Right cardiac atrium (tissue), 5 donors: ENCODE measurements around the gene NBPF11. TPM values are rescaled to one million over a fixed set of nuclear protein-coding genes. Genes with fewer than 3 reads are reported as not detected.
A peak's percentile ranks its signal among the peaks of the same experiment; 100 is the strongest.
"Not testable (repeated sequence)": the region's sequence is repeated elsewhere in the genome, so short reads cannot be mapped to it uniquely, and the experiment has no call there.

Source experiments
- ATAC-seq, 2 donors: fragments of 200-7000 bp; cut with Tn5 transposase; one replicate each; pipeline versions ENCODE4 v1.8.0 to v1.9.1; 2020; ENCODE audit warnings: moderate library complexity in 2 of 2, mild to moderate bottlenecking in 1 of 2
- DNase-seq, 3 donors: peaks; one replicate each; pipeline ENCODE4 v3.0.0-alpha.2; 2020
- H3K27ac ChIP-seq: one replicate; pipeline ENCODE4 v1.5.1; 2013; ENCODE audit warnings: mild to moderate bottlenecking, low read length, control low read depth, moderate library complexity
- H3K27me3 ChIP-seq: one replicate; pipeline ENCODE4 v1.6.1; 2013; ENCODE audit not compliant: control insufficient read depth, insufficient read depth
- H3K4me1 ChIP-seq: one replicate; pipeline ENCODE4 v1.6.1; 2013; ENCODE audit warnings: low read length; ENCODE audit not compliant: control insufficient read depth, insufficient read depth
- H3K4me3 ChIP-seq: one replicate; pipeline ENCODE4 v1.5.1; 2013; ENCODE audit warnings: low read length, control low read depth
- H3K9me3 ChIP-seq: one replicate; pipeline ENCODE4 v1.6.1; 2013; ENCODE audit warnings: low read length; ENCODE audit not compliant: control insufficient read depth
- WGBS: extraction: QIAGEN DNeasy Blood & Tissue Kit; methylation state at CpG from one replicate; pipeline ENCODE4 v1.1.7; 2013; 5-methylcytosine and 5-hydroxymethylcytosine counted together
- intact Hi-C, 4 donors: fragments of 100-400 bp; cut with DNase I; formaldehyde crosslinking; loops; one replicate each; pipeline versions ENCODE4 v1.11.0 to v1.14.0; 2022 to 2023
- polyA plus RNA-seq: library from polyadenylated mRNA; stranded (reverse); fragments of 200-250 nt; gene quantifications from one replicate; pipeline ENCODE4 v1.2.3, GENCODE V29; 2013
- total RNA-seq, 4 donors: library from RNA; stranded (reverse); fragmentation: NEBNext Ultra II Directional; extraction: Animal tissue kit (Norgen Biotek cat#: 25700); gene quantifications; one replicate each; pipeline ENCODE4 v1.2.1, GENCODE V29; 2021
- donor health status: healthy with polysubstance abuse.
- donor health status: DM: no; HTN: yes; CAD: no.
- donor health status: DM: no; HTN: no; CAD: no.
- donor health status: DM: no; HTN: yes; CAD: no; lungs with severe emphysema.
- donor health status: DM: yes; HTN: yes; CAD: no.

Gene NBPF11
- total and polyA plus RNA-seq, 5 donors = 3.2 to 5.1 (median 4.2) TPM

GRCh38 chr1:148149050-148149815 is 2.8 kb downstream of the NBPF11 start:
- H3K27me3 ChIP-seq, H3K9me3 ChIP-seq, ATAC-seq, intact Hi-C loops, H3K27ac ChIP-seq, H3K4me3 ChIP-seq, H3K4me1 ChIP-seq: not testable (repeated sequence)
- DNase-seq = peak in 1 of 3 donors; percentile 25
- whole genome bisulfite sequencing = 87% methylated on average over 60 of the region's 72 CpGs

- 90% methylated on average over 20 of the region's 28 CpGs for WGBS
These were observed 4.8 kb downstream of the NBPF11 start for GRCh38 chr1:148147052-148147838.

GRCh38 chr1:148146191-148146997 is 5.7 kb downstream of the NBPF11 start:
- 84% methylated on average over 56 of the region's 66 CpGs for WGBS
- peak in 1 of 3 donors; percentile 46 for DNase-seq
- H3K27me3 ChIP-seq, H3K4me3 ChIP-seq, H3K4me1 ChIP-seq, ATAC-seq, H3K27ac ChIP-seq, intact Hi-C loops, H3K9me3 ChIP-seq: not testable (repeated sequence)

More at GRCh38 chr1:148147052-148147838, 4.8 kb downstream of the NBPF11 start:
- ATAC-seq, H3K9me3 ChIP-seq, intact Hi-C loops, H3K27me3 ChIP-seq, H3K4me3 ChIP-seq, H3K27ac ChIP-seq, H3K4me1 ChIP-seq: not testable (repeated sequence)
- peak in 1 of 3 donors; percentile 42 for DNase-seq

GRCh38 chr1:148143223-148143622 is 8.9 kb downstream of the NBPF11 start:
- H3K4me3 ChIP-seq, intact Hi-C loops, ATAC-seq, H3K9me3 ChIP-seq, DNase-seq, H3K27ac ChIP-seq, H3K27me3 ChIP-seq, H3K4me1 ChIP-seq: not testable (repeated sequence)
- WGBS = 97% methylated on average over 6 of the region's 6 CpGs

- H3K4me1 ChIP-seq, H3K27ac ChIP-seq, DNase-seq, H3K27me3 ChIP-seq, ATAC-seq, H3K9me3 ChIP-seq, H3K4me3 ChIP-seq, intact Hi-C loops: not testable (repeated sequence)
- 100% methylated on average over 1 of the region's 1 CpG for WGBS
These were observed 10.1 kb downstream of the NBPF11 start for GRCh38 chr1:148141936-148142335.

- WGBS = no CpG with 5 or more reads among the region's 2 CpGs
- H3K27ac ChIP-seq, H3K9me3 ChIP-seq, H3K4me1 ChIP-seq, intact Hi-C loops, ATAC-seq, DNase-seq, H3K27me3 ChIP-seq, H3K4me3 ChIP-seq: not testable (repeated sequence)
These were observed 13.5 kb downstream of the NBPF11 start for GRCh38 chr1:148138606-148139005.

GRCh38 chr1:148122341-148122740 is 29.7 kb downstream of the NBPF11 start:
- H3K27me3 ChIP-seq, H3K27ac ChIP-seq, intact Hi-C loops: not testable (repeated sequence)

GRCh38 chr1:148120395-148120794 is 31.7 kb downstream of the NBPF11 start:
- intact Hi-C loops, H3K4me1 ChIP-seq, ATAC-seq, H3K27ac ChIP-seq, H3K27me3 ChIP-seq, H3K4me3 ChIP-seq, DNase-seq, H3K9me3 ChIP-seq: not testable (repeated sequence)
- WGBS = 39% methylated on average over 5 of the region's 5 CpGs

More at GRCh38 chr1:148122341-148122740, 29.7 kb downstream of the NBPF11 start:
- H3K4me3 ChIP-seq, H3K4me1 ChIP-seq, DNase-seq, H3K9me3 ChIP-seq, ATAC-seq: not testable (repeated sequence)
- WGBS = 86% methylated on average over 5 of the region's 5 CpGs

GRCh38 chr1:148095732-148096131 is 56.3 kb downstream of the NBPF11 start:
- WGBS = 65% methylated on average over 2 of the region's 2 CpGs
- ATAC-seq, intact Hi-C loops: not testable (repeated sequence)

GRCh38 chr1:148086196-148086595 is 65.9 kb downstream of the NBPF11 start:
- intact Hi-C loops, ATAC-seq: not testable (repeated sequence)
- WGBS = no CpG with 5 or more reads among the region's 1 CpG

More at GRCh38 chr1:148095732-148096131, 56.3 kb downstream of the NBPF11 start:
- H3K27ac ChIP-seq, H3K9me3 ChIP-seq, DNase-seq, H3K4me1 ChIP-seq, H3K27me3 ChIP-seq, H3K4me3 ChIP-seq: not testable (repeated sequence)

More at GRCh38 chr1:148086196-148086595, 65.9 kb downstream of the NBPF11 start:
- H3K4me1 ChIP-seq, H3K9me3 ChIP-seq, DNase-seq, H3K27ac ChIP-seq, H3K4me3 ChIP-seq, H3K27me3 ChIP-seq: not testable (repeated sequence)
